Measurements from ENCODE around the gene GFOD1. TPM values are rescaled to one million over a fixed set of nuclear protein-coding genes. Genes with fewer than 3 reads are reported as not detected.
A peak's percentile ranks its signal among the peaks of the same experiment; 100 is the strongest.

GFOD1 gene
- total and polyA plus RNA-seq, 4 donors, result 2.6 to 16.8 (median 5.0) TPM

GRCh38 chr6:13453153-13453552 is 34.2 kb downstream of the GFOD1 start:
- WGBS, result 85% methylated on average over 4 of the region's 4 CpGs
- TF ChIP-seq SP1 (IDR thresholded peaks at IDR 0.05) (no peak), RAD21 (IDR thresholded peaks at IDR 0.05) (peak in 1 of 2 donors; percentile 2), REST (IDR thresholded peaks at IDR 0.05) (no peak), HNF4G (IDR thresholded peaks at IDR 0.05) (no peak), YY1 (IDR thresholded peaks at IDR 0.05) (no peak), RXRA (IDR thresholded peaks at IDR 0.05) (peak in 1 of 2 donors; percentile 51), ATF3 (IDR thresholded peaks at IDR 0.05) (peak; percentile 65), NR2F2 (IDR thresholded peaks at IDR 0.05) (no peak), FOXA2 (IDR thresholded peaks at IDR 0.05) (no peak), HNF4A (conservative IDR thresholded peaks at IDR 0.05) (no peak), FOXA1 (IDR thresholded peaks at IDR 0.05) (no peak), CTCF (IDR thresholded peaks at IDR 0.05; ENCODE audit: low read depth, low read length, missing input control) (no peak)
- TF ChIP-seq, protein P1, sequence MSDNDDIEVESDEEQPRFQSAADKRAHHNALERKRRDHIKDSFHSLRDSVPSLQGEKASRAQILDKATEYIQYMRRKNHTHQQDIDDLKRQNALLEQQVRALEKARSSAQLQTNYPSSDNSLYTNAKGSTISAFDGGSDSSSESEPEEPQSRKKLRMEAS (IDR thresholded peaks at IDR 0.05), result no peak
- no peaks in the 10 kb centered on the region for H3K9me3 ChIP-seq (ENCODE audit: control insufficient read depth in 4 of 4, low read length in 3 of 4)
- H3K36me3 ChIP-seq (ENCODE audit: control insufficient read depth in 4 of 4, insufficient read depth in 3 of 4, low read depth in 1 of 4, low read length in 3 of 4), result peaks cover 0 to 6% (median 0%) of the 10 kb centered on the region in 4 donors
- no peak overlapping the region for H3K9ac ChIP-seq (ENCODE audit: low read depth in 1 of 2, low read length in 2 of 2)
- no peaks in the 10 kb centered on the region for H3K27me3 ChIP-seq (ENCODE audit: control insufficient read depth in 4 of 4, insufficient read depth in 4 of 4, low read length in 3 of 4)
- no peak for DNase-seq (ENCODE audit: low spot score)
- H3K4me1 ChIP-seq (ENCODE audit: control insufficient read depth in 4 of 4, insufficient read depth in 4 of 4, low read length in 3 of 4), result peaks cover 2 to 26% (median 8%) of the 10 kb centered on the region in 4 donors
- no peak overlapping the region for H3K4me3 ChIP-seq (ENCODE audit: low read depth in 1 of 3, low read length in 3 of 3)
- peak overlapping the region; percentile 6 to 57 for H3K27ac ChIP-seq (ENCODE audit: low read depth in 1 of 2, low read length in 2 of 2)

- H3K4me1 ChIP-seq (ENCODE audit: control insufficient read depth in 4 of 4, insufficient read depth in 4 of 4, low read length in 3 of 4), result peaks cover 2 to 26% (median 8%) of the 10 kb centered on the region in 4 donors
These were observed 34.9 kb downstream of the GFOD1 start for GRCh38 chr6:13452346-13453117.

More at GRCh38 chr6:13452346-13453117, 34.9 kb downstream of the GFOD1 start:
- H3K9ac ChIP-seq (ENCODE audit: low read depth in 1 of 2, low read length in 2 of 2), result no peak overlapping the region
- no peaks in the 10 kb centered on the region for H3K9me3 ChIP-seq (ENCODE audit: control insufficient read depth in 4 of 4, low read length in 3 of 4)
- TF ChIP-seq RXRA (IDR thresholded peaks at IDR 0.05) (peak; percentile 48 to 74), HNF4A (conservative IDR thresholded peaks at IDR 0.05) (peak; percentile 22 to 46), YY1 (IDR thresholded peaks at IDR 0.05) (peak; percentile 28), TAF1 (conservative IDR thresholded peaks at IDR 0.05) (peak; percentile 6), GABPA (IDR thresholded peaks at IDR 0.05 in 1 of 2, conservative IDR thresholded peaks at IDR 0.05 in 1 of 2) (no peak), HNF4G (IDR thresholded peaks at IDR 0.05) (no peak), JUND (IDR thresholded peaks at IDR 0.05) (no peak), SP1 (IDR thresholded peaks at IDR 0.05) (peak; percentile 57), ATF3 (IDR thresholded peaks at IDR 0.05) (no peak), CTCF (IDR thresholded peaks at IDR 0.05; ENCODE audit: low read depth, low read length, missing input control) (no peak), RAD21 (IDR thresholded peaks at IDR 0.05) (peak in 1 of 2 donors; percentile 35)
- H3K4me3 ChIP-seq (ENCODE audit: low read depth in 1 of 3, low read length in 3 of 3), result no peak overlapping the region
- peaks cover 0 to 6% (median 0%) of the 10 kb centered on the region in 4 donors for H3K36me3 ChIP-seq (ENCODE audit: control insufficient read depth in 4 of 4, insufficient read depth in 3 of 4, low read depth in 1 of 4, low read length in 3 of 4)
- H3K27me3 ChIP-seq (ENCODE audit: control insufficient read depth in 4 of 4, insufficient read depth in 4 of 4, low read length in 3 of 4), result no peaks in the 10 kb centered on the region
- DNase-seq (ENCODE audit: low spot score), result no peak
- WGBS, result 86% methylated on average over 11 of the region's 11 CpGs
- peak overlapping the region in 1 of 2 donors; percentile 57 for H3K27ac ChIP-seq (ENCODE audit: low read depth in 1 of 2, low read length in 2 of 2)
